Measurements from ENCODE around the gene CNTNAP5. TPM values are rescaled to one million over a fixed set of nuclear protein-coding genes. Genes with fewer than 3 reads are reported as not detected.

The CNTNAP5 gene
- total and polyA plus RNA-seq, 2 of the 13 experiments (the other 11 are each of a cell fraction or from before 2014, with no cell fraction given), result not detected

GRCh38 chr2:124261456-124261855 is 236.4 kb downstream of the CNTNAP5 start:
- FAIRE-seq (no peak), ATAC-seq (no peak), DNase-seq (ENCODE audit: low spot score) (no peak)
- TF ChIP-seq POGZ (CRISPR knock-in tag; IDR thresholded peaks at IDR 0.05), result no peak
- no peak for TF ChIP-seq SP2 (CRISPR knock-in tag; IDR thresholded peaks at IDR 0.05)
- no peak for TF ChIP-seq SP1 (IDR thresholded peaks at IDR 0.05)
- no peak for TF ChIP-seq SP1 (CRISPR knock-in tag; IDR thresholded peaks at IDR 0.05)
- TF ChIP-seq CHD4 (IDR thresholded peaks at IDR 0.05; ENCODE audit: borderline replicate concordance, low read length), result no peak
- TF ChIP-seq ZNF619 (CRISPR knock-in tag; IDR thresholded peaks at IDR 0.05), result no peak
- no peak for TF ChIP-seq ATF5 (CRISPR knock-in tag; IDR thresholded peaks at IDR 0.05; ENCODE audit: low read depth)
- TF ChIP-seq ZNF260 (CRISPR knock-in tag; IDR thresholded peaks at IDR 0.05; ENCODE audit: borderline replicate concordance, low read depth), result no peak
- TF ChIP-seq ZNF234 (CRISPR knock-in tag; conservative IDR thresholded peaks at IDR 0.05), result no peak
- no peak for TF ChIP-seq SAP130 (CRISPR knock-in tag; IDR thresholded peaks at IDR 0.05; ENCODE audit: low read depth)
- TF ChIP-seq HCFC1 (IDR thresholded peaks at IDR 0.05; ENCODE audit: low read depth, low read length), result no peak
- no peak for TF ChIP-seq ZNF639 (CRISPR knock-in tag; conservative IDR thresholded peaks at IDR 0.05)
- no peak for TF ChIP-seq ZNF780A (CRISPR knock-in tag; IDR thresholded peaks at IDR 0.05)
- no peak for TF ChIP-seq MEIS1 (CRISPR knock-in tag; IDR thresholded peaks at IDR 0.05; ENCODE audit: borderline replicate concordance)
- TF ChIP-seq ZNF326 (CRISPR knock-in tag; IDR thresholded peaks at IDR 0.05; ENCODE audit: borderline replicate concordance), result no peak
- no peak for TF ChIP-seq ZNF768 (CRISPR knock-in tag; IDR thresholded peaks at IDR 0.05)
- no peak for TF ChIP-seq ZSCAN25 (CRISPR knock-in tag; IDR thresholded peaks at IDR 0.05)
- TF ChIP-seq ZNF331 (CRISPR knock-in tag; IDR thresholded peaks at IDR 0.05), result no peak
- no peak for TF ChIP-seq TSC22D2 (CRISPR knock-in tag; IDR thresholded peaks at IDR 0.05; ENCODE audit: borderline replicate concordance)
- no peak for TF ChIP-seq SNAPC2 (CRISPR knock-in tag; IDR thresholded peaks at IDR 0.05)
- CTCF ChIA-PET (ENCODE audit: low intra/inter-chr PET ratio, low total read pairs), result no interaction called here
- no peak overlapping the region for H3K9ac ChIP-seq (ENCODE audit: insufficient read depth, low read depth, low read length)
- intact Hi-C loops (cut with micrococcal nuclease; ENCODE audit: unreplicated experiment) (no loop called here), in situ Hi-C loops (cut with HindIII; ENCODE audit: extremely low pct_ligation_motif_present, low pct_unique_long_range_greater_than_20kb) (no loop called here)
- H3K27me3 ChIP-seq (ENCODE audit: control insufficient read depth in 1 of 2, insufficient read depth in 2 of 2, low read length in 2 of 2), result 0 out of 5 replicates have a peak, but pooled peaks cover 0 to 6% of the 10 kb centered on the region in 2 experiments
- no peak overlapping the region for H2AFZ ChIP-seq (ENCODE audit: low read length)
- no peak overlapping the region for H3K27ac ChIP-seq (ENCODE audit: extremely low read length, insufficient read depth, low read length)
- no peaks in the 10 kb centered on the region for H3K4me1 ChIP-seq (ENCODE audit: insufficient read depth, low read length)
- no peaks in the 10 kb centered on the region for H3K9me3 ChIP-seq (ENCODE audit: low read length)
- no peak overlapping the region for H3K4me3 ChIP-seq (replicated peaks in 1 of 3; ENCODE audit: insufficient read depth in 1 of 3, low read depth in 2 of 3, low read length in 3 of 3)
- no peaks in the 10 kb centered on the region for H3K79me2 ChIP-seq (ENCODE audit: insufficient read depth, low read length)
- BruUV-seq (replicated peaks), result no TSS peak
- H3K36me3 ChIP-seq (replicated peaks in 1 of 2; ENCODE audit: control insufficient read depth in 1 of 2, insufficient read depth in 2 of 2, low read length in 2 of 2), result no peaks in the 10 kb centered on the region
- H4K20me1 ChIP-seq (ENCODE audit: insufficient read depth, low read length), result no peaks in the 10 kb centered on the region
- H3K4me2 ChIP-seq (ENCODE audit: low read depth, low read length), result no peak overlapping the region
- WGBS (ENCODE audit: low lambda C conversion rate), result 22% methylated on average over 5 of the region's 5 CpGs
- POLR2A ChIA-PET, result no interaction called here
